Rectal smooth muscle tissue (tissue), 1 donor: ENCODE results near the gene TRIM9.

Experiments used
- H3K27ac ChIP-seq: one replicate; pipeline ENCODE4 v1.7.0; 2013; ENCODE audit warnings: low read depth, low read length, inconsistent platforms
- H3K27me3 ChIP-seq: one replicate; pipeline ENCODE4 v1.7.0; 2013; ENCODE audit warnings: low read length; ENCODE audit not compliant: control insufficient read depth, insufficient read depth
- H3K36me3 ChIP-seq: one replicate; pipeline ENCODE4 v1.7.0; 2013; ENCODE audit warnings: low read length; ENCODE audit not compliant: control insufficient read depth, insufficient read depth
- H3K4me1 ChIP-seq: one replicate; pipeline ENCODE4 v1.7.0; 2013; ENCODE audit warnings: low read length; ENCODE audit not compliant: control insufficient read depth, insufficient read depth
- H3K4me3 ChIP-seq: one replicate; pipeline ENCODE4 v1.7.0; 2013; ENCODE audit warnings: low read length
- H3K9ac ChIP-seq: one replicate; pipeline ENCODE4 v1.7.0; 2013; ENCODE audit warnings: low read length

Gene TRIM9

GRCh38 chr14:51086044-51086443, 8.9 kb downstream of the TRIM9 start:
- no peak overlapping the region for H3K27ac ChIP-seq
- no peak overlapping the region for H3K4me3 ChIP-seq
- H3K9ac ChIP-seq = no peak overlapping the region
- H3K27me3 ChIP-seq = no peaks in the 10 kb centered on the region
- no peaks in the 10 kb centered on the region for H3K36me3 ChIP-seq
- no peaks in the 10 kb centered on the region for H3K4me1 ChIP-seq

GRCh38 chr14:51084962-51085361, 9.9 kb downstream of the TRIM9 start:
- no peak overlapping the region for H3K4me3 ChIP-seq
- H3K36me3 ChIP-seq = no peaks in the 10 kb centered on the region
- H3K27ac ChIP-seq = no peak overlapping the region
- H3K4me1 ChIP-seq = peaks cover 3% of the 10 kb centered on the region
- H3K27me3 ChIP-seq = no peaks in the 10 kb centered on the region
- no peak overlapping the region for H3K9ac ChIP-seq

- no peak overlapping the region for H3K9ac ChIP-seq
- no peaks in the 10 kb centered on the region for H3K27me3 ChIP-seq
- H3K36me3 ChIP-seq = no peaks in the 10 kb centered on the region
- no peak overlapping the region for H3K27ac ChIP-seq
- H3K4me3 ChIP-seq = no peak overlapping the region
- peaks cover 3% of the 10 kb centered on the region for H3K4me1 ChIP-seq
Measured at GRCh38 chr14:51084507-51084906, 10.4 kb downstream of the TRIM9 start.

GRCh38 chr14:51082349-51082748, 12.6 kb downstream of the TRIM9 start:
- no peak overlapping the region for H3K27ac ChIP-seq
- no peaks in the 10 kb centered on the region for H3K27me3 ChIP-seq
- H3K9ac ChIP-seq = no peak overlapping the region
- H3K4me3 ChIP-seq = no peak overlapping the region
- H3K36me3 ChIP-seq = no peaks in the 10 kb centered on the region
- peaks cover 6% of the 10 kb centered on the region for H3K4me1 ChIP-seq

GRCh38 chr14:51081712-51082111, 13.2 kb downstream of the TRIM9 start:
- Histone ChIP-seq H3K9ac (no peak overlapping the region), H3K4me3 (no peak overlapping the region), H3K4me1 (peaks cover 6% of the 10 kb centered on the region), H3K36me3 (no peaks in the 10 kb centered on the region), H3K27ac (no peak overlapping the region), H3K27me3 (no peaks in the 10 kb centered on the region)

- Histone ChIP-seq H3K4me3 (no peak overlapping the region), H3K27me3 (no peaks in the 10 kb centered on the region), H3K9ac (no peak overlapping the region), H3K27ac (no peak overlapping the region), H3K36me3 (no peaks in the 10 kb centered on the region), H3K4me1 (peaks cover 6% of the 10 kb centered on the region)
Measured at GRCh38 chr14:51081209-51081608, 13.7 kb downstream of the TRIM9 start.

- H3K9ac ChIP-seq = no peak overlapping the region
- H3K27me3 ChIP-seq = no peaks in the 10 kb centered on the region
- no peak overlapping the region for H3K27ac ChIP-seq
- H3K36me3 ChIP-seq = no peaks in the 10 kb centered on the region
- H3K4me1 ChIP-seq = peaks cover 6% of the 10 kb centered on the region
- H3K4me3 ChIP-seq = no peak overlapping the region
Measured at GRCh38 chr14:51080645-51081044, 14.3 kb downstream of the TRIM9 start.

- Histone ChIP-seq H3K4me1 (peaks cover 6% of the 10 kb centered on the region), H3K36me3 (no peaks in the 10 kb centered on the region), H3K27me3 (no peaks in the 10 kb centered on the region), H3K9ac (no peak overlapping the region), H3K27ac (no peak overlapping the region), H3K4me3 (no peak overlapping the region)
Measured at GRCh38 chr14:51079489-51079888, 15.4 kb downstream of the TRIM9 start.

- H3K4me3 ChIP-seq = no peak overlapping the region
- H3K9ac ChIP-seq = no peak overlapping the region
- no peaks in the 10 kb centered on the region for H3K36me3 ChIP-seq
- H3K27ac ChIP-seq = no peak overlapping the region
- peaks cover 8% of the 10 kb centered on the region for H3K4me1 ChIP-seq
- H3K27me3 ChIP-seq = no peaks in the 10 kb centered on the region
Measured at GRCh38 chr14:51079085-51079484, 15.8 kb downstream of the TRIM9 start.

- no peak overlapping the region for H3K9ac ChIP-seq
Measured at GRCh38 chr14:51074701-51075385, 20.1 kb downstream of the TRIM9 start.

GRCh38 chr14:51073731-51074130, 21.2 kb downstream of the TRIM9 start:
- Histone ChIP-seq H3K27me3 (no peaks in the 10 kb centered on the region), H3K4me1 (peaks cover 16% of the 10 kb centered on the region), H3K27ac (no peak overlapping the region), H3K9ac (no peak overlapping the region), H3K4me3 (no peak overlapping the region), H3K36me3 (no peaks in the 10 kb centered on the region)

More at GRCh38 chr14:51074701-51075385, 20.1 kb downstream of the TRIM9 start:
- H3K4me1 ChIP-seq = peaks cover 11% of the 10 kb centered on the region
- peak overlapping the region; percentile 29 for H3K27ac ChIP-seq
- H3K36me3 ChIP-seq = no peaks in the 10 kb centered on the region
- H3K27me3 ChIP-seq = no peaks in the 10 kb centered on the region
- H3K4me3 ChIP-seq = no peak overlapping the region

- Histone ChIP-seq H3K36me3 (no peaks in the 10 kb centered on the region), H3K27me3 (no peaks in the 10 kb centered on the region), H3K27ac (no peak overlapping the region), H3K4me3 (no peak overlapping the region), H3K4me1 (peaks cover 17% of the 10 kb centered on the region), H3K9ac (no peak overlapping the region)
Measured at GRCh38 chr14:51072976-51073375, 21.9 kb downstream of the TRIM9 start.

- H3K27ac ChIP-seq = peak overlapping the region; percentile 2
- H3K9ac ChIP-seq = no peak overlapping the region
- no peaks in the 10 kb centered on the region for H3K27me3 ChIP-seq
- H3K4me3 ChIP-seq = no peak overlapping the region
- H3K4me1 ChIP-seq = peaks cover 19% of the 10 kb centered on the region
- no peaks in the 10 kb centered on the region for H3K36me3 ChIP-seq
Measured at GRCh38 chr14:51071857-51072256, 23.0 kb downstream of the TRIM9 start.
